GM18526 (cell line): ENCODE measurements around the gene WDR20.

Source experiments
- POLR2A ChIP-seq: IDR thresholded peaks from 3 replicates; pipeline ENCODE4 v1.6.1; 2011; ENCODE audit not compliant: insufficient read length; ENCODE audit errors: extremely low read depth

The WDR20 gene

DNA sequence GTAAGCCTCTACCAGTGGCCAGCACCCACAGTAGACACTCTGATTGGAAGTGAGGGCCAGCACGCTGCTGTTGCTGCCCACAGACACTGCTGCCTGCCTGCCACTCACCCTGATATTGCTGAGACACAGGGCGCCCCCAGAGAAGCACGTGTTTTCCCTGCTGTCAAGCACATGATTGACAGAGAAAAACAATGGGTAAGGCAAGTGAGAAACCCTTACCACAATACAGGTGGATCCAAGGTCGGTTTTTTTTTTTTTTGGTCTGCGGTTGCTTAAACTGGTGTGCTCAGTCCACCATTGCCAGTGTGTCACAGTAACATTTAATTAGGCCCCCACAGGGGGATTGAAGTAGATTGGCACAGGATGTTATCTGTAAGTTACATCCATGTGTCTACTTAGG, 65.9 kb downstream of the WDR20 start:
- no peak for TF ChIP-seq POLR2A

GRCh38 chr14:102206918-102207317, 67.2 kb downstream of the WDR20 start:
- no peak for TF ChIP-seq POLR2A

DNA sequence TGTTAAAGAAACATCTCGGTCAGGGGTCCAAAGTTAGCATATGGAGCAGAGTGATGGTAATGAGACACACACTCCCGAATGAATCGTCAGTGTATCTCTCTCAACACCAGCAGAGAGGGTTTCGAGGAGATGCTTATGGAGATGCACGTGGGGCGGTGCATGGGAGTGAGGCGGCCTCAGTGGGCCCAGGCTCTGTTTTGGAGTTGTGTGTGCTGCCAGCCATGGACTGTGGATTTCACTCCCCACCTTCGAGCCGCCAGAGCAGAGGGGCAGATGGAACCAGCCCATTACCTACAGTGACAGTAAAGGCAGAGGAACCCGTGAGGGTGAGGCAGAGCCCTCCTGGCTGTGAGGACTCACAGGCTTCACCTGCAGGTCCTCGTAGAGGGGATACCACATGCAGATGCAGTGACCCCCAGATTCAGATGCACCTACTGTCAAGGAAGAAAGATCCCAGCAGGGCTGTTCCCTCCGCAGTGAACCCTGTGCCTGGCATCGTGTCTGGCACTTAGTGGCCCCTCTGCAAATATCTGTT, 68.2 kb downstream of the WDR20 start:
- TF ChIP-seq POLR2A: no peak

- no peak for TF ChIP-seq POLR2A
Measured at GRCh38 chr14:102208741-102209140, 69.0 kb downstream of the WDR20 start.

DNA sequence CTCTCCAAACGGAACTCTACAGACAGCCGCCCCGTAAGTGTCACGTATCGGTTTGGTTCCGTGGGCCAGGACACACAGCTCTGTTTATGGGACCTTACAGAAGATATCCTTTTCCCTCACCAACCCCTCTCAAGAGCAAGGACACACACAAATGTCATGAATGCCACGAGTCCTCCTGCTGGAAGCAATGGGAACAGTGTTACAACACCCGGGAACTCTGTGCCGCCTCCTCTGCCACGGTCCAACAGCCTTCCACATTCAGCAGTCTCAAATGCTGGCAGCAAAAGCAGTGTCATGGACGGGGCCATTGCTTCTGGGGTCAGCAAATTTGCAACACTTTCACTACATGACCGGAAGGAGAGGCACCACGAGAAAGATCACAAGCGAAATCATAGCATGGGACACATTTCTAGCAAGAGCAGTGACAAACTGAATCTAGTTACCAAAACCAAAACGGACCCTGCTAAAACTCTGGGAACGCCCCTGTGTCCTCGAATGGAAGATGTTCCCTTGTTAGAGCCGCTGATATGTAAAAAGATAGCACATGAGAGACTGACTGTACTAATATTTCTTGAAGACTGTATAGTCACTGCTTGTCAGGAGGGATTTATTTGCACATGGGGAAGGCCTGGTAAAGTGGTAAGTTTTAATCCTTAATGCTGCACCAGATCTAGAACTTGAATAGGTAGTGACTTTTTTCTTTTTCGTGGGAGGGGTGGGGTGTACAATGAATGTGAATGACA, 69.7 kb downstream of the WDR20 start:
- TF ChIP-seq POLR2A: no peak

DNA sequence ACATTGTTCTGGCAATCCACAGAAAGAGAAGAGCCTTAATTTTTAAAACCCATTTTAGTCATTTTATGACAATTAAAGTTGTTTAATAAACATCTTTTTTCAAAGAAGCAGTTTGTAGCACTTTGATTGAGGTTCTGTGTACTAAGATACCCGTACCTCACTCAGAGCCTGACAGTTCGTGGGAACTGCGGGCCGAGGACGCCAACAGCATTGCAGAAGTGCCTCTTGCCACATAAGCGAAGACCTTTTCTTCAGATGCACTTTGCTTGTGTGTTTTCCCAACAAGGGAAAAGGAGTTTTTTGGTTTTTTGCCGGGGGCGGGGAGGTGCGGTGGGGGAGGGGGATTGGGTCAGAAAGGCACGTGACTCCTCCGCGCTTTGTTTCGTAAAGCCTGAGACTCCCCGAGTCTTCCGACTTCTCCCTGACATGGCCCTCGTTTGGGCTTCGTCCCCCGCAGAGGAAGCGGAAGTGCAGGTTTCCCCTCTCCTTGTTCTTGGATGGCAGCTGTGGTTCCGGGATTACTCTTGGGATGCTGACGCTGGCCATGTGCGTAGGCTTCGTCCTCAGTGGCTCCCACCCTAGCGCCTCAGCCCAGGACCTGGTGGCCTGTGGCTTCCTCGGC, 70.8 kb downstream of the WDR20 start:
- no peak for TF ChIP-seq POLR2A

DNA sequence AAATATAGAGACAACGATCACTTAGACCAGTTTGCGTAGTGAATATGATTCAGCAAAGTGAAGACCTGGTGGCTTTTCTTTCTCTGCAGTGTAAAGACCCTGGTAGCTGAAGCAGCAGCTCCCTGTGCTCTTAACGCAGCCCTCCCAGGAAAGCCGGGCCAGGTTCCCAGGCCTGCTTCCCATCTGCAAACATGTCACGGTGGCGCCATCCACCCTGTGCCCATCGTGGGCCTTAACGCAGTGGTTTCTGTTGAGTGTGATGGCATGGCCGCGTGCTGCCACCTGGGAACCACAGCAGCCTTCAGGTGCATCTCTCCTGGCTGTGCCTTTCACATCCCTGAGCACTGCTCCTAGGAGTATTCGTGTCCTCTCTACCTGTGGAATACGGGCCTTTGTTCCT, 71.5 kb downstream of the WDR20 start:
- TF ChIP-seq POLR2A: no peak

GRCh38 chr14:102212356-102212755, 72.7 kb downstream of the WDR20 start:
- TF ChIP-seq POLR2A: no peak

GRCh38 chr14:102212845-102213244, 73.1 kb downstream of the WDR20 start:
- no peak for TF ChIP-seq POLR2A

DNA sequence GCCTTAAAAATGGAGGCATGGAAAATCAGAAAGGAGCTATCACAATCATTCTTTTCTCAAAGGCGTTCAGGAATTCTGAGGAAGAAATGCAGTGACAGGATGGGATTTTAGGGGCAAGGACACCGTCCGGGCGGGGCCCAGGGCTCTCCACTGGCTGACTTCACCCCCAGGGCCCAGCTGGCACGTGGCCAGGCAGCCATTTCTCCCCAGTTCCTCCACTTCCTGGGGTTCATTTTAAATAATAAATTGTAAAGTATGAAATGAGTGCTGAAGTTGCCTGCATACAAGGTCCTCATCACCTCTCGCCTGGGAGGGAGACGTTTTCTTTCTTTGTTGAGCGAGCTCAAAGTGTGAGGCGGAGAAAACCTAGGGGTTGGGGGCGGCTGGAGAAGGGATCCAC, 73.8 kb downstream of the WDR20 start:
- no peak for TF ChIP-seq POLR2A

DNA sequence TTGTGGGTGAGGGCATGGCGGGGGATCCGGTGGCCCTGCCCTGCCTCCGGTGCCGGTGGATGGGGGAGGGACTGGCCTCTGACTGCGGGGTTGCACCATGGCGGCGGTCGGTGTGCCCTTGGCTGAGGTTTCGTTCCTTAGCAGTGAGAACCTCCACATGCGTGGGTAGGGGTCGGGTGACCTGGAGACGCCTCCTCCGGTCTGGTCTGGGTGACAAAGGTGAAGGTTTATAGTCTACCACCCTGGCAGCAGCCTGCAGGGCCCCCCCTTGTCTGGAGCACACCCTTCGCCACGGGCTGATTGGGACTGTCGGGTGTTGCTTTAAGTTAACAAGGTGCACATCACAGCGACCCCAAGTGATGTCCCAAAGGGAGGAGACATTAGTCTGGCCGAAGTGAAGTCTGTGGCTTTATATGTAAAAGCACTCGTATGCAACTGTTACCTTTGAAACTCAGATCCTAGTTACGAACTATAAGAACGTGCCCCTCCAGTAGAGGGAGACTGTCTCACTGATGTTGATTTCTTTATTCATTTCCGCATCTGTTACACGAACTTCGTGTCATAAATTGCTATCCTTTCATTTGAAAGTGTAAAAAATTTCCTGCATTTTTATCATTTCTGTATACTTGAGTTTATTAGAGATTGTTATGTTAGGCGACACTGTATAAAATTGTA, 74.4 kb downstream of the WDR20 start:
- no peak for TF ChIP-seq POLR2A

DNA sequence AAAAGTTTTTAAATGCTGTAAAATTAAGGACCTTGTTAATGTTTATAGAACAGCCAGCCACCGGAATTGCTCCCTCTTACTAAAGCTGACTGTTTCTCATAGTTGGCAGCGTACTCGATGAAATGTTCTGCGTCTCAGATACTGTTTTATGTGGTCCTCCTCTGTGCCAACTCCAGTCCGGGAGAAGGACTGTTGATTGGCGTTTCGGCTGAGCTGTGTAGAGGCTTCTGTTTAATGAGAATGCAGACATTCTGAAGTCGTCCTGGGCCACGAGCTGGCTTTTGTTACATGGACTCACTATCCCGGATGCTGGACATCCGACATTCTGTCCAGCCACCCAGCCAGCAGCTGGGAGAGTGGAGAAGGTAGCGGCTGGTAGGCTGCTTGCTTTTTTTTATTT, 75.4 kb downstream of the WDR20 start:
- no peak for TF ChIP-seq POLR2A

DNA sequence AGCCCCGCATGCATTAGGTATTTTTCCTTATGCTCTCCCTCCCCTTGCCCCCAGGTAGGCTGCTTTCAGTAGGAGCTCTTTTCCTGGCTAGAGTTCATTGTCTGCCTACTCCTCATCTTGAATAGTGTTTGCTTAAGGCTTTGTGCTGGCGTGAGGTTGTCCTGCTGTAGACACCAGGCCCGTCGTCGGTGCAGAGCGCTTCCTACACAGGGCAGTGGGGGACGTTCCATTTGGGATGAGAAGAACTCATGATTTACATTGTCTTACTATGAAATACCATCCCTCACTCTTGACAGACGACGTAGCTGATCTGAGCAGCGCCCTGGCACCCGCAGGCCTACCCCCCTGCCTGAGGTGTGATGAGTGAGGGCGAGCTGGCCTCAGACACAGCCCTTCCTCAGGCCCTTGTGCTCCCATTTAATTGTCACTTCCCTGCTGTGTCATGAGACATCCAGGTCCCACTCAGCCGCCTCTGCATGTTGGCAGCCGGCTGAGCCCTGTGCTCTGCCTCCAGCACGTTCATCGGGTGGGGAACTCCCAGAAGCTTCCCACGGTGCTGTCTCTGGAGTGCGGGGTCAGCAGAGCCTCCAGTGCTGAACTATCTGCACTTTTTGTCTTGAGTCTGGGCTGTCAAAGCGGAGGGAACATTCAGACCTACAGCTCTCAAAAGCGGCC, 76.0 kb downstream of the WDR20 start:
- TF ChIP-seq POLR2A: no peak

DNA sequence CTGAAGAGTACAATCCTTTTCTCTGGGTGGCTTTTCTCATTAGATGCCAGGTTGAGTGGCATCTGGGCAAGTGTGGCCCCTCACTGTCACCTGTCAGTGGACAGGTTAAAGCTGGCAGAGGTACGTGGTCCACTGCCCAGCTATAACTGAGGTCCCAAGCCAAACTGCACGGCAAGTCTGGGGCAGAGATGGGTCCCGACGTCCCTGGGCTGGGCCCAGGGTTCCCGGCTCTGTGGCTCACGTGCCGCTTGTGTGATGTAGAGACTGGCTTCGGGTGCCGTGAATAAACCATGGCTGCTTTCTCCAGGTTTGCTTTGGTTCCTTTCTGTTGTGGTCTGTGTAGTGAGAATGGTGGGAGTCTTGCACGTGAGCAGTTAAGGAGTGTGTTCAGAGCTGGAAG, 77.7 kb downstream of the WDR20 start:
- no peak for TF ChIP-seq POLR2A

DNA sequence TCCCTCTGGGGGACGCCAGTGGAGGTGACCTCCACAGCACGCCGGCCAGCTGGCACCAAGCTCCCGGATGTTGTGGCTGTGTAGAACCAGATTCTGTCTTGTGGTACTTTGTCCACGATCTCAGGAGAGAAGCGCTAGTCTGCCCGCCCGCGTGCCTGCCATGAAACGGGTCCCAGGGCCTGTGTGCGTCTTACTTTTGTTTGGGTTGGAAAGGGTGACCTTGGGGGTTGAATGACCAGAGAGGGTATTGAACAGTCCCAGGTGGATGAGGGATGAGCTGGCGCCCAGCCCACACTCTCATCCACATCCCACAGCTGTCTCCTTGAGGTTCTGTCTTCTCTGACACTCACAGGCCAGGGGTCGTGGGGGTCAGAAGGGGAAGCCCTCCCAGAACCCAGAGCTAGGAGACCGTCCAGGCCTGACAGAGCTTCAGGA, 78.3 kb downstream of the WDR20 start:
- no peak for TF ChIP-seq POLR2A

DNA sequence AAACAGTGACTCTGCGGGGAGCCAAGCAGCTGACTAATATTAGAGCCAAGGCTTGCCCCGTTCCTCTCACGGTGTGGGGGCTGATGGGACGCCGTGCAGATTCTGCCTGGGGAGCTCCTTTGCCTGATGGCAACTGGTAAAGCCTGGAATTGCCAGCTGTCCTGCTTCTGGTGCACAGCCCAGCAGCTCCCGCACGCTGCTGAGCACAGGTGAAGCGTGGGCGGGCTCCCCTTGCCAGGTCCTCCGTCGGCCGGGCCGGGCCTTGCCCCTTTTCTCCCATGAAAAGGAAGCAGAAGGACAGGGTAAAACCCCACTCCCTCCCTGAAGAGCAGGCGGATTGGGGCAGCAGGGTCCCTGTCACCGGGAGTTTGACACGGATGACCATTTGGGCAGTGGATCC, 79.0 kb downstream of the WDR20 start:
- TF ChIP-seq POLR2A: no peak

GRCh38 chr14:102219316-102219715, 79.6 kb downstream of the WDR20 start:
- no peak for TF ChIP-seq POLR2A
